SH-SY5Y (cell line): Measurements from ENCODE around the gene ZNF490.

Source experiments
- GATA2 ChIP-seq: IDR thresholded peaks from 2 replicates; pipeline ENCODE4 v1.6.1; 2011; ENCODE audit warnings: mild to moderate bottlenecking, low read depth, low read length
- GATA3 ChIP-seq: IDR thresholded peaks from 2 replicates; pipeline ENCODE4 v1.6.1; 2011; ENCODE audit warnings: low read depth, mild to moderate bottlenecking, low read length, moderate library complexity

DNA sequence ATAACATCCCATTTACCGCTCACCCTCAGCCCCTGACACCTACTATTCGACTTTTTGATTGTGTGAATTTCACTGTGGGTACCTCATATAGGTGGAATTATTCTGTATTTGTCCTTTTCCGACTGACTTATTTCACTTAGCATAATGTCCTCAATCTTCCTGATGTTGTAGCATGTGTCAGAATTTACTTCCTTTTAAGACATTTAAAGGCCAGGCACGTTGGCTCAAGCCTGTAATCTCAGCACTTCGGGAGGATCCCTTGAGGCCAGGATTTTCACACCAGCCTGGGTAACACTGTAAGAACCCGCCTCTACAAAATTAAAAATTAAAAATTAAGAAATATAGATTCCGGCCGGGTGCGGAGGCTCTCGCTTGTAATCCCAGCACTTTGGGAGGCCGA is 13.0 kb downstream of the ZNF490 start:
- TF ChIP-seq GATA3 (no peak), GATA2 (no peak)
